Sigmoid colon (tissue), 7 donors: ENCODE results near the gene WNT3A. TPM values are rescaled to one million over a fixed set of nuclear protein-coding genes. Genes with fewer than 3 reads are reported as not detected.

Experiments
- DNase-seq: peaks from one replicate; pipeline ENCODE4 v3.0.0-alpha.2; 2019
- H3K27ac ChIP-seq, 4 donors: fragments of 200-600 bp; sonication (generic); one replicate each; pipeline ENCODE4 v1.5.1; 2016 to 2019; ENCODE audit warnings: mild to moderate bottlenecking in 1 of 4
- H3K27me3 ChIP-seq, 3 donors: fragments of 200-600 bp; sonication (generic); one replicate each; pipeline ENCODE4 v1.5.1; 2019; ENCODE audit warnings: mild to moderate bottlenecking in 1 of 3
- H3K36me3 ChIP-seq, 4 donors: fragments of 200-600 bp; sonication (generic); one replicate each; pipeline ENCODE4 v1.5.1; 2016 to 2019
- H3K4me1 ChIP-seq, 4 donors: fragments of 200-600 bp; sonication (generic); one replicate each; pipeline ENCODE4 v1.5.1; 2017 to 2019
- H3K4me3 ChIP-seq, 4 donors: fragments of 200-600 bp; sonication (generic); one replicate each; pipeline ENCODE4 v1.5.1; 2017 to 2019; ENCODE audit warnings: mild to moderate bottlenecking in 2 of 4, moderate library complexity in 1 of 4
- H3K9me3 ChIP-seq, 4 donors: fragments of 200-600 bp in 3 of 4; sonication (generic) in 3 of 4; one replicate each; pipeline versions ENCODE4 v1.5.1 to v1.6.1; 2013 to 2019
- CTCF ChIP-seq, 4 experiments: fragments of 450-650 bp in 3 of 4; fragments of 200-600 bp in 1 of 4; IDR thresholded peaks; one replicate each; pipeline ENCODE4 v1.5.1; 2016 to 2019; ENCODE audit warnings: antibody characterized with exemption in 4 of 4, mild to moderate bottlenecking in 3 of 4, moderate library complexity in 2 of 4
- EP300 ChIP-seq, 4 donors: sonication (generic); formaldehyde crosslinking; IDR thresholded peaks; one replicate each; pipeline ENCODE4 v1.6.1; 2017; ENCODE audit warnings: antibody characterized with exemption in 4 of 4
- POLR2A ChIP-seq, 2 donors: fragments of 450-650 bp; IDR thresholded peaks; one replicate each; pipeline ENCODE4 v1.6.1; 2016; ENCODE audit warnings: antibody characterized with exemption in 2 of 2, mild to moderate bottlenecking in 2 of 2, moderate library complexity in 2 of 2
- POLR2AphosphoS5 ChIP-seq, 4 donors: sonication (generic); formaldehyde crosslinking; IDR thresholded peaks; one replicate each; pipeline ENCODE4 v1.6.1; 2017; ENCODE audit warnings: antibody characterized with exemption in 4 of 4
- WGBS, 2 donors: extraction: QIAGEN DNeasy Blood & Tissue Kit; methylation state at CpG; one replicate each; pipeline ENCODE4 v1.1.7; 2013; 5-methylcytosine and 5-hydroxymethylcytosine counted together
- intact Hi-C: fragments of 100-400 bp; cut with DNase I; formaldehyde crosslinking; loops from one replicate; pipeline ENCODE4 v1.15.1; 2023
- polyA plus RNA-seq, 3 donors: library from polyadenylated mRNA; stranded (reverse); fragments of 200-250 nt; gene quantifications; one replicate each; pipeline ENCODE4 v1.2.3, GENCODE V29; 2013
- total RNA-seq, 4 donors: library from RNA; depleted of rRNA; stranded (reverse); fragments of >200 nt; gene quantifications; one replicate each; pipeline ENCODE4 v1.1.0, GENCODE V29; 2016
- donor health status: healthy with polysubstance abuse.
- donor health status: Bipolar disorder and iron deficiency.
- donor health status: healthy.

The WNT3A gene
- total and polyA plus RNA-seq, 7 donors = 0.01 TPM; not detected in 6

- no peak overlapping the region for H3K4me3 ChIP-seq
- H3K27ac ChIP-seq = no peak overlapping the region
- WGBS, 2 donors = 71 to 80% methylated on average over 3 of the region's 3 CpGs
- H3K9me3 ChIP-seq = no peaks in the 10 kb centered on the region
- peaks cover 20 to 52% (median 33%) of the 10 kb centered on the region in 3 donors for H3K27me3 ChIP-seq
- no peaks in the 10 kb centered on the region for H3K36me3 ChIP-seq
- DNase-seq = peak; percentile 47
- no peak for TF ChIP-seq EP300 (IDR thresholded peaks at IDR 0.05)
- intact Hi-C loops = no loop called here
- H3K4me1 ChIP-seq = peaks cover 0 to 10% (median 9%) of the 10 kb centered on the region in 4 donors
Measured at GRCh38 chr1:228039986-228040385, 33.2 kb downstream of the WNT3A start.

- Histone ChIP-seq H3K4me1 (peaks cover 0 to 10% (median 9%) of the 10 kb centered on the region in 4 donors), H3K9me3 (no peaks in the 10 kb centered on the region), H3K27ac (no peak overlapping the region), H3K27me3 (peaks cover 20 to 40% (median 33%) of the 10 kb centered on the region in 3 donors), H3K36me3 (no peaks in the 10 kb centered on the region), H3K4me3 (no peak overlapping the region)
- TF ChIP-seq CTCF (IDR thresholded peaks at IDR 0.05) (no peak), POLR2A (IDR thresholded peaks at IDR 0.05) (no peak), EP300 (IDR thresholded peaks at IDR 0.05) (no peak), POLR2AphosphoS5 (IDR thresholded peaks at IDR 0.05) (no peak)
- 86 to 89% methylated on average over 2 of the region's 2 CpGs for WGBS, 2 donors
- DNase-seq = no peak
- intact Hi-C loops = no loop called here
Measured at GRCh38 chr1:228041316-228041715, 34.5 kb downstream of the WNT3A start.

- no peak for DNase-seq
- no peaks in the 10 kb centered on the region for H3K36me3 ChIP-seq
- no peak overlapping the region for H3K27ac ChIP-seq
- peaks cover 0 to 7% (median 7%) of the 10 kb centered on the region in 4 donors for H3K4me1 ChIP-seq
- peaks cover 14 to 28% (median 24%) of the 10 kb centered on the region in 3 donors for H3K27me3 ChIP-seq
- no peaks in the 10 kb centered on the region for H3K9me3 ChIP-seq
- no peak overlapping the region for H3K4me3 ChIP-seq
- intact Hi-C loops = no loop called here
- TF ChIP-seq POLR2A (IDR thresholded peaks at IDR 0.05) = no peak
- TF ChIP-seq POLR2AphosphoS5 (IDR thresholded peaks at IDR 0.05) = no peak
- TF ChIP-seq CTCF (IDR thresholded peaks at IDR 0.05) = no peak
- TF ChIP-seq EP300 (IDR thresholded peaks at IDR 0.05) = no peak
Measured at GRCh38 chr1:228042508-228042907, 35.7 kb downstream of the WNT3A start.

- TF ChIP-seq POLR2A (IDR thresholded peaks at IDR 0.05) (no peak), CTCF (IDR thresholded peaks at IDR 0.05) (no peak), POLR2AphosphoS5 (IDR thresholded peaks at IDR 0.05) (no peak), EP300 (IDR thresholded peaks at IDR 0.05) (no peak)
- intact Hi-C loops = no loop called here
- Histone ChIP-seq H3K9me3 (no peaks in the 10 kb centered on the region), H3K36me3 (no peaks in the 10 kb centered on the region), H3K4me1 (no peaks in the 10 kb centered on the region), H3K27me3 (peaks cover 5 to 19% (median 16%) of the 10 kb centered on the region in 3 donors), H3K4me3 (no peak overlapping the region), H3K27ac (no peak overlapping the region)
- DNase-seq = no peak
- 64 to 68% methylated on average over 7 of the region's 7 CpGs for WGBS, 2 donors
Measured at GRCh38 chr1:228043281-228043848, 36.6 kb downstream of the WNT3A start.

GRCh38 chr1:228044961-228045360 lies 38.2 kb downstream of the WNT3A start:
- no peak overlapping the region for H3K27ac ChIP-seq
- peaks cover 0 to 4% (median 0%) of the 10 kb centered on the region in 3 donors for H3K27me3 ChIP-seq
- H3K9me3 ChIP-seq = no peaks in the 10 kb centered on the region
- H3K4me3 ChIP-seq = no peak overlapping the region
- no peaks in the 10 kb centered on the region for H3K36me3 ChIP-seq
- intact Hi-C loops = no loop called here
- WGBS, 2 donors = 62 to 73% methylated on average over 3 of the region's 3 CpGs
- TF ChIP-seq POLR2A (IDR thresholded peaks at IDR 0.05) = no peak
- TF ChIP-seq POLR2AphosphoS5 (IDR thresholded peaks at IDR 0.05) = no peak
- TF ChIP-seq EP300 (IDR thresholded peaks at IDR 0.05) = no peak
- no peak for TF ChIP-seq CTCF (IDR thresholded peaks at IDR 0.05)
- peak; percentile 46 for DNase-seq
- no peaks in the 10 kb centered on the region for H3K4me1 ChIP-seq
